HepG2 (cell line): ENCODE results near the gene R3HDM4. TPM values are rescaled to one million over a fixed set of nuclear protein-coding genes. Genes with fewer than 3 reads are reported as not detected.

Experiments
- ATAC-seq: fragments of 200-7000 bp; cut with Tn5 transposase; 3 replicates; pipeline ENCODE4 v1.9.1; 2020; ENCODE audit warnings: mild to moderate bottlenecking, moderate library complexity
- BruUV-seq: library from RNA; stranded (reverse); fragments of 400-500 nt; replicated peaks from 2 replicates; lab custom pipeline; 2021; lab: Mats Ljungman, UMichigan
- CTCF ChIA-PET: fragments of 300-600 bp; formaldehyde crosslinking; extraction: SDS; loops from one replicate; lab custom pipeline; 2021; ENCODE audit warnings: low total read pairs, inconsistent platforms, low intra/inter-chr PET ratio; lab: Yijun Ruan, JAX
- POLR2A ChIA-PET: fragments of 350-600 bp; sonication (Branson Sonifier 250); formaldehyde crosslinking; loops from one replicate; lab custom pipeline; 2020; ENCODE audit warnings: antibody characterized with exemption, inconsistent platforms; lab: Yijun Ruan, JAX
- DNase-seq: peaks from one replicate; pipeline ENCODE4 v3.0.0-alpha.2; 2015; ENCODE audit warnings: low spot score
- FAIRE-seq: peaks from 3 replicates; lab custom pipeline; 2011; peaks lifted over from hg19 to GRCh38; lab: Jason Lieb, UNC
- H2AFZ ChIP-seq: one replicate; pipeline ENCODE4 v1.6.1; 2011; ENCODE audit warnings: low read length, inconsistent platforms
- H3K27ac ChIP-seq: fragments of 300-600 bp; 3 replicates; pipeline ENCODE4 v1.8.0; 2011; ENCODE audit warnings: mixed run types, mild to moderate bottlenecking, mixed read lengths, low read length, inconsistent platforms; ENCODE audit not compliant: insufficient read depth; ENCODE audit errors: extremely low read length
- H3K27me3 ChIP-seq, 2 experiments: fragments of 200-600 bp in 1 of 2; 2 replicates in 1 of 2; 3 replicates in 1 of 2; pipeline versions ENCODE4 v1.6.0 to v1.8.0; 2011; ENCODE audit warnings: low read length in 2 of 2, mild to moderate bottlenecking in 2 of 2, moderate library complexity in 2 of 2, inconsistent platforms in 1 of 2; ENCODE audit not compliant: insufficient read depth in 2 of 2, control insufficient read depth in 1 of 2
- H3K36me3 ChIP-seq, 2 experiments: fragments of 200-600 bp in 1 of 2; replicated peaks in 1 of 2; 2 replicates in 1 of 2; 3 replicates in 1 of 2; pipeline versions ENCODE4 v1.5.1 to v1.8.0; 2011; ENCODE audit warnings: low read length in 2 of 2, inconsistent platforms in 1 of 2; ENCODE audit not compliant: insufficient read depth in 2 of 2, control insufficient read depth in 1 of 2
- H3K4me1 ChIP-seq: 2 replicates; pipeline ENCODE4 v1.5.1; 2012; ENCODE audit warnings: low read length, inconsistent platforms; ENCODE audit not compliant: insufficient read depth
- H3K4me2 ChIP-seq: 2 replicates; pipeline ENCODE4 v1.6.0; 2011; ENCODE audit warnings: low read depth, low read length, inconsistent platforms
- H3K4me3 ChIP-seq, 3 experiments: fragments of 200-600 bp in 1 of 3; sonication (generic), shearing (Covaris generic) in 1 of 3; replicated peaks in 1 of 3; 2 replicates each; pipeline ENCODE4 v1.5.1; 2011 to 2016; ENCODE audit warnings: low read length in 3 of 3, inconsistent platforms in 2 of 3, low read depth in 2 of 3, mild to moderate bottlenecking in 2 of 3, control low read depth in 1 of 3, mixed read lengths in 1 of 3; ENCODE audit not compliant: insufficient read depth in 1 of 3
- H3K79me2 ChIP-seq: one replicate; pipeline ENCODE4 v1.6.1; 2011; ENCODE audit warnings: low read length, inconsistent platforms; ENCODE audit not compliant: insufficient read depth
- H3K9ac ChIP-seq: 2 replicates; pipeline ENCODE4 v1.6.0; 2011; ENCODE audit warnings: mild to moderate bottlenecking, low read depth, low read length, inconsistent platforms; ENCODE audit not compliant: insufficient read depth
- H3K9me3 ChIP-seq: 2 replicates; pipeline ENCODE4 v1.5.1; 2012; ENCODE audit warnings: mild to moderate bottlenecking, low read length
- H4K20me1 ChIP-seq: 2 replicates; pipeline ENCODE4 v1.6.0; 2011; ENCODE audit warnings: inconsistent platforms, mild to moderate bottlenecking, low read length, moderate library complexity; ENCODE audit not compliant: insufficient read depth
- AGO2 ChIP-seq: fragments of 200-400 bp; formaldehyde crosslinking; optimal IDR thresholded peaks from 2 replicates; pipeline ENCODE3; 2017; ENCODE audit warnings: mild to moderate bottlenecking, low read depth, low read length, moderate library complexity
- HMG20A ChIP-seq: IDR thresholded peaks from 2 replicates; pipeline ENCODE4 v1.6.1; 2016; ENCODE audit warnings: borderline replicate concordance
- KDM5A ChIP-seq: fragments of 200-600 bp; sonication (generic); IDR thresholded peaks from 2 replicates; pipeline ENCODE4 v1.7.0; 2018; ENCODE audit warnings: antibody characterized with exemption, mild to moderate bottlenecking, low read length, borderline replicate concordance
- MAF1 ChIP-seq: sonication (generic); formaldehyde crosslinking; IDR thresholded peaks from 2 replicates; pipeline ENCODE4 v1.5.0; 2020; ENCODE audit warnings: missing genetic modification reagents, borderline replicate concordance
- NAIF1 ChIP-seq: sonication (generic); formaldehyde crosslinking; IDR thresholded peaks from 2 replicates; pipeline ENCODE4 v1.5.0; 2020; ENCODE audit warnings: mild to moderate bottlenecking, missing genetic modification reagents, borderline replicate concordance
- POGK ChIP-seq: sonication (generic); formaldehyde crosslinking; conservative IDR thresholded peaks from 2 replicates; pipeline ENCODE4 v1.8.0; 2022; ENCODE audit warnings: mild to moderate bottlenecking, moderate library complexity, missing genetic modification reagents
- ZBTB3 ChIP-seq: sonication (generic); formaldehyde crosslinking; IDR thresholded peaks from 2 replicates; pipeline ENCODE4 v1.4.0; 2020; ENCODE audit warnings: low read depth, mild to moderate bottlenecking, moderate library complexity, missing genetic modification reagents, borderline replicate concordance
- ZBTB43 ChIP-seq: sonication (generic); formaldehyde crosslinking; conservative IDR thresholded peaks from 2 replicates; pipeline ENCODE4 v1.4.0; 2020; ENCODE audit warnings: missing genetic modification reagents
- ZBTB7B ChIP-seq: sonication (generic); formaldehyde crosslinking; IDR thresholded peaks from 2 replicates; pipeline ENCODE4 v1.4.0; 2020; ENCODE audit warnings: missing genetic modification reagents
- ZNF317 ChIP-seq: sonication (generic); formaldehyde crosslinking; IDR thresholded peaks from 2 replicates; pipeline ENCODE4 v1.5.0; 2020; ENCODE audit warnings: mild to moderate bottlenecking, missing genetic modification reagents
- ZNF326 ChIP-seq: sonication (generic); formaldehyde crosslinking; IDR thresholded peaks from 2 replicates; pipeline ENCODE4 v1.4.0; 2020; ENCODE audit warnings: missing genetic modification reagents, borderline replicate concordance
- ZNF329 ChIP-seq: sonication (generic); formaldehyde crosslinking; IDR thresholded peaks from 2 replicates; pipeline ENCODE4 v1.9.0; 2021; ENCODE audit warnings: low read depth, mild to moderate bottlenecking, missing genetic modification reagents
- ZNF496 ChIP-seq: sonication (generic); formaldehyde crosslinking; IDR thresholded peaks from 2 replicates; pipeline ENCODE4 v1.8.1; 2023; ENCODE audit warnings: mild to moderate bottlenecking, moderate library complexity, missing genetic modification reagents; ENCODE audit not compliant: insufficient replicate concordance
- ZNF703 ChIP-seq: sonication (generic); formaldehyde crosslinking; IDR thresholded peaks from 2 replicates; pipeline ENCODE4 v1.5.1; 2020; ENCODE audit warnings: missing genetic modification reagents, mild to moderate bottlenecking, moderate library complexity, borderline replicate concordance
- ZNF790 ChIP-seq: sonication (generic); formaldehyde crosslinking; IDR thresholded peaks from 2 replicates; pipeline ENCODE4 v1.8.0; 2022; ENCODE audit warnings: missing genetic modification reagents, mild to moderate bottlenecking, borderline replicate concordance
- WGBS: methylation state at CpG from one replicate; pipeline ENCODE4 v1.1.6; 2017; ENCODE audit warnings: low lambda C conversion rate; 5-methylcytosine and 5-hydroxymethylcytosine counted together
- in situ Hi-C: cut with HindIII; loops from 2 replicates; pipeline ENCODE4 v1.10.0; 2017; ENCODE audit warnings: low pct_unique_long_range_greater_than_20kb; ENCODE audit not compliant: extremely low pct_ligation_motif_present
- intact Hi-C: fragments of 100-400 bp; cut with micrococcal nuclease; formaldehyde crosslinking; loops from one replicate; pipeline ENCODE4 v1.10.0; 2022; ENCODE audit not compliant: unreplicated experiment
- polyA plus RNA-seq, 8 experiments: library from polyadenylated mRNA; depleted of rRNA in 3 of 8; stranded (reverse) in 7 of 8; unstranded in 1 of 8; fragments of >200 nt; fragmentation: Illumina TruSeq in 4 of 8; extraction: Trizol in 4 of 8; gene quantifications; 2 replicates each; pipeline versions ENCODE4 v1.2.1 to v1.2.3, GENCODE V29; 2011 to 2016; ENCODE audit warnings: low read depth in 4 of 8, missing spikeins in 1 of 8, mixed read lengths in 1 of 8; ENCODE audit not compliant: insufficient read depth in 1 of 8
- total RNA-seq, 5 experiments: library from RNA; depleted of rRNA; stranded (reverse); fragments of >200 nt; fragmentation: Illumina TruSeq; extraction: Trizol; gene quantifications; 2 replicates each; pipeline ENCODE4 v1.2.3, GENCODE V29; 2016; ENCODE audit warnings: low read depth in 1 of 5
- TF ChIP-seq, protein P1 (sequence below): sonication (generic); formaldehyde crosslinking; IDR thresholded peaks from 2 replicates; pipeline ENCODE4 v1.4.0; 2020; ENCODE audit warnings: missing genetic modification reagents
- TF ChIP-seq, protein P2 (sequence below): sonication (generic); formaldehyde crosslinking; IDR thresholded peaks from 2 replicates; pipeline ENCODE4 v1.4.0; 2020; ENCODE audit warnings: missing genetic modification reagents, borderline replicate concordance

Gene R3HDM4
- total and polyA plus RNA-seq, 2 of the 13 experiments (the other 11 are each of a cell fraction or from before 2014, with no cell fraction given): 26.2 to 26.9 TPM

GRCh38 chr19:926323-926588 is 13.2 kb upstream of the R3HDM4 start:
- Histone ChIP-seq H3K4me1 (peaks cover 50% of the 10 kb centered on the region), H2AFZ (no peak overlapping the region), H4K20me1 (peaks cover 10% of the 10 kb centered on the region; the same call in 1 of the 2 replicates), H3K36me3 (peaks cover 6 to 21% of the 10 kb centered on the region in 2 experiments; a peak in 4 of 5 replicates), H3K4me3 (peak overlapping the region; percentile 88 to 98 (median 96)), H3K27ac (peak overlapping the region; percentile 92), H3K9me3 (no peaks in the 10 kb centered on the region), H3K79me2 (peaks cover 53% of the 10 kb centered on the region), H3K9ac (peak overlapping the region; percentile 98), H3K27me3 (no peaks in the 10 kb centered on the region), H3K4me2 (peak overlapping the region; percentile 32)
- 0% methylated on average over 8 of the region's 21 CpGs for WGBS
- ATAC-seq (no peak), DNase-seq (no peak), FAIRE-seq (no peak)
- POLR2A ChIA-PET: interaction anchor here (1.3 to 2.2 kb wide), 4 partner anchors 10 to 58 kb away, joined by 3 to 42 read pairs (median 10); partner anchors contain the start of gene WDR18
- intact Hi-C loops (loop anchor here (10.0 kb wide), 1 partner anchor 261 kb away; the partner anchor contains the start of gene RNF126), in situ Hi-C loops (loop anchor here (5.0 kb wide), 1 partner anchor 36 kb away; no protein-coding TSS in a partner anchor)
- CTCF ChIA-PET: interaction anchor here (3.5 kb wide), 1 partner anchor 57 kb away, joined by 14 read pairs; the partner anchor contains the start of gene WDR18
- TSS peak; percentile 85 for BruUV-seq
- 0 out of 2 replicates have a peak, but pooled peaks have one; percentile 0 for TF ChIP-seq ZBTB7B
- TF ChIP-seq AGO2: peak; percentile 94
- no peak for TF ChIP-seq ZBTB43 (CRISPR knock-in tag)
- peak; percentile 4; the same call in 1 of the 2 replicates for TF ChIP-seq KDM5A
- TF ChIP-seq ZNF496: no peak
- no peak for TF ChIP-seq ZNF790 (CRISPR knock-in tag)
- TF ChIP-seq ZNF703: no peak
- no peak for TF ChIP-seq ZNF326
- no peak for TF ChIP-seq ZBTB3 (CRISPR knock-in tag)
- TF ChIP-seq HMG20A (CRISPR knock-in tag): no peak
- TF ChIP-seq MAF1 (CRISPR knock-in tag): no peak
- no peak for TF ChIP-seq NAIF1 (CRISPR knock-in tag)
- no peak for TF ChIP-seq ZNF317
- TF ChIP-seq, protein P1, sequence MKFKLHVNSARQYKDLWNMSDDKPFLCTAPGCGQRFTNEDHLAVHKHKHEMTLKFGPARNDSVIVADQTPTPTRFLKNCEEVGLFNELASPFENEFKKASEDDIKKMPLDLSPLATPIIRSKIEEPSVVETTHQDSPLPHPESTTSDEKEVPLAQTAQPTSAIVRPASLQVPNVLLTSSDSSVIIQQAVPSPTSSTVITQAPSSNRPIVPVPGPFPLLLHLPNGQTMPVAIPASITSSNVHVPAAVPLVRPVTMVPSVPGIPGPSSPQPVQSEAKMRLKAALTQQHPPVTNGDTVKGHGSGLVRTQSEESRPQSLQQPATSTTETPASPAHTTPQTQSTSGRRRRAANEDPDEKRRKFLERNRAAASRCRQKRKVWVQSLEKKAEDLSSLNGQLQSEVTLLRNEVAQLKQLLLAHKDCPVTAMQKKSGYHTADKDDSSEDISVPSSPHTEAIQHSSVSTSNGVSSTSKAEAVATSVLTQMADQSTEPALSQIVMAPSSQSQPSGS (CRISPR knock-in tag): no peak
- no peak for TF ChIP-seq ZNF329
- TF ChIP-seq, protein P2, sequence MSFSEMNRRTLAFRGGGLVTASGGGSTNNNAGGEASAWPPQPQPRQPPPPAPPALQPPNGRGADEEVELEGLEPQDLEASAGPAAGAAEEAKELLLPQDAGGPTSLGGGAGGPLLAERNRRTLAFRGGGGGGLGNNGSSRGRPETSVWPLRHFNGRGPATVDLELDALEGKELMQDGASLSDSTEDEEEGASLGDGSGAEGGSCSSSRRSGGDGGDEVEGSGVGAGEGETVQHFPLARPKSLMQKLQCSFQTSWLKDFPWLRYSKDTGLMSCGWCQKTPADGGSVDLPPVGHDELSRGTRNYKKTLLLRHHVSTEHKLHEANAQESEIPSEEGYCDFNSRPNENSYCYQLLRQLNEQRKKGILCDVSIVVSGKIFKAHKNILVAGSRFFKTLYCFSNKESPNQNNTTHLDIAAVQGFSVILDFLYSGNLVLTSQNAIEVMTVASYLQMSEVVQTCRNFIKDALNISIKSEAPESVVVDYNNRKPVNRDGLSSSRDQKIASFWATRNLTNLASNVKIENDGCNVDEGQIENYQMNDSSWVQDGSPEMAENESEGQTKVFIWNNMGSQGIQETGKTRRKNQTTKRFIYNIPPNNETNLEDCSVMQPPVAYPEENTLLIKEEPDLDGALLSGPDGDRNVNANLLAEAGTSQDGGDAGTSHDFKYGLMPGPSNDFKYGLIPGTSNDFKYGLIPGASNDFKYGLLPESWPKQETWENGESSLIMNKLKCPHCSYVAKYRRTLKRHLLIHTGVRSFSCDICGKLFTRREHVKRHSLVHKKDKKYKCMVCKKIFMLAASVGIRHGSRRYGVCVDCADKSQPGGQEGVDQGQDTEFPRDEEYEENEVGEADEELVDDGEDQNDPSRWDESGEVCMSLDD (CRISPR knock-in tag): 0 out of 2 replicates have a peak, but pooled peaks have one; percentile 19
- TF ChIP-seq POGK (CRISPR knock-in tag): 0 out of 2 replicates have a peak, but pooled peaks have one; percentile 16
